A673 (cell line): ENCODE results near the gene STK32A. TPM values are rescaled to one million over a fixed set of nuclear protein-coding genes. Genes with fewer than 3 reads are reported as not detected.

Experiments
- BruUV-seq: library from RNA; stranded (reverse); fragments of 400-500 nt; replicated peaks from 2 replicates; lab custom pipeline; 2021; lab: Mats Ljungman, UMichigan
- CTCF ChIA-PET: fragments of 300-600 bp; sonication (Branson Sonifier 250); formaldehyde crosslinking; loops from one replicate; lab custom pipeline; 2022; ENCODE audit warnings: antibody characterized with exemption; lab: Charles Lee
- POLR2A ChIA-PET: fragments of 300-600 bp; sonication (Branson Sonifier 250); formaldehyde crosslinking; loops from one replicate; lab custom pipeline; 2022; ENCODE audit warnings: antibody characterized with exemption; ENCODE audit not compliant: low non-redundant PET; lab: Charles Lee
- DNase-seq: peaks from one replicate; pipeline ENCODE4 v3.0.0-alpha.2; 2015; ENCODE audit warnings: low spot score
- H3K27ac ChIP-seq: fragments of 200-600 bp; sonication (generic); 2 replicates; pipeline ENCODE4 v1.5.1; 2016; ENCODE audit warnings: mixed run types, low read depth, mild to moderate bottlenecking, mixed read lengths, antibody characterized with exemption, low read length; ENCODE audit not compliant: poor library complexity, severe bottlenecking
- H3K27me3 ChIP-seq: fragments of 200-600 bp; sonication (generic); replicated peaks from 2 replicates; pipeline ENCODE4 v1.6.1; 2017; ENCODE audit warnings: mixed run types, low read depth, mild to moderate bottlenecking, mixed read lengths, antibody characterized with exemption, low read length; ENCODE audit not compliant: insufficient read depth, poor library complexity
- H3K36me3 ChIP-seq: fragments of 200-600 bp; sonication (generic); 2 replicates; pipeline ENCODE4 v1.6.1; 2016; ENCODE audit warnings: mixed run types, mild to moderate bottlenecking, mixed read lengths, antibody characterized with exemption, low read length; ENCODE audit not compliant: insufficient read depth, poor library complexity, severe bottlenecking
- H3K4me1 ChIP-seq: fragments of 200-600 bp; sonication (generic); 2 replicates; pipeline ENCODE4 v1.6.1; 2017; ENCODE audit warnings: mixed run types, mild to moderate bottlenecking, mixed read lengths, antibody characterized with exemption, low read length; ENCODE audit not compliant: insufficient read depth, poor library complexity, severe bottlenecking
- H3K4me3 ChIP-seq: fragments of 200-600 bp; sonication (generic); 2 replicates; pipeline ENCODE4 v1.5.1; 2016; ENCODE audit warnings: low read depth, mixed run types, mild to moderate bottlenecking, mixed read lengths, low read length; ENCODE audit not compliant: poor library complexity, severe bottlenecking
- H3K9me3 ChIP-seq: fragments of 200-600 bp; sonication (generic); 2 replicates; pipeline ENCODE4 v1.6.1; 2016; ENCODE audit warnings: mixed run types, low read depth, mild to moderate bottlenecking, mixed read lengths, antibody characterized with exemption, low read length; ENCODE audit not compliant: poor library complexity, severe bottlenecking
- EZH2 ChIP-seq: fragments of 200-600 bp; sonication (generic); IDR thresholded peaks from 2 replicates; pipeline ENCODE4 v1.6.1; 2017; ENCODE audit warnings: borderline replicate concordance, low read depth, mild to moderate bottlenecking, mixed read lengths, antibody characterized with exemption, low read length; ENCODE audit not compliant: poor library complexity, severe bottlenecking
- intact Hi-C: fragments of 100-400 bp; cut with micrococcal nuclease; formaldehyde crosslinking; loops from one replicate; pipeline ENCODE4 v1.10.0; 2022; ENCODE audit not compliant: unreplicated experiment
- total RNA-seq: library from RNA; stranded (reverse); gene quantifications from 2 replicates; pipeline ENCODE4 v1.2.3, GENCODE V29; 2021
- TF ChIP-seq, protein P1 (sequence below): fragments of 300-800, 200-600 bp; sonication (generic); conservative IDR thresholded peaks from 2 replicates; pipeline ENCODE4 v1.5.1; 2017; ENCODE audit warnings: low read depth, mild to moderate bottlenecking, antibody characterized with exemption, low read length, moderate library complexity, mixed read lengths

STK32A gene
- total RNA-seq, 1 experiment from 2014 or later = not detected

DNA sequence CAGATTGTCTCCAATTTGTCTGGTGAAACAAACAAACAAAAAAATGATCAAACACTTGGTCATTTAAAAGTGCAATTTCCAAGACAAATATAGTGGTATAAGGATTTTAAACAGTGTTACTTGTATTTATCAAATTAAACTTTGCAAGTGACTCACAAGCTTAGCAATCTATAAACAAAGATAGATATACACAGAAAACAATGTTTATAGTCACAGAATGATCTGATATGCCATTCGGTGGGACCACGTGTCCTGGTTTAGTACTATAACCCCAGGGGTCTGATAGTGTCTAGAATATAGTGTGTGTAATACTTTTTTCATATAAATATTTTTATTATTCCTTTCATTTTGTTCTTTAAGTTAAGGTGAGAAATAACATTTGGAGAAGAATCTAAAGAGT, 183.8 kb downstream of the STK32A start:
- H3K9me3 ChIP-seq = no peaks in the 10 kb centered on the region
- H3K36me3 ChIP-seq = no peaks in the 10 kb centered on the region
- H3K27ac ChIP-seq = no peak overlapping the region
- no peaks in the 10 kb centered on the region for H3K27me3 ChIP-seq
- ChIA-PET POLR2A (no interaction called here), CTCF (no interaction called here)
- TF ChIP-seq EZH2 = no peak
- TF ChIP-seq, protein P1, sequence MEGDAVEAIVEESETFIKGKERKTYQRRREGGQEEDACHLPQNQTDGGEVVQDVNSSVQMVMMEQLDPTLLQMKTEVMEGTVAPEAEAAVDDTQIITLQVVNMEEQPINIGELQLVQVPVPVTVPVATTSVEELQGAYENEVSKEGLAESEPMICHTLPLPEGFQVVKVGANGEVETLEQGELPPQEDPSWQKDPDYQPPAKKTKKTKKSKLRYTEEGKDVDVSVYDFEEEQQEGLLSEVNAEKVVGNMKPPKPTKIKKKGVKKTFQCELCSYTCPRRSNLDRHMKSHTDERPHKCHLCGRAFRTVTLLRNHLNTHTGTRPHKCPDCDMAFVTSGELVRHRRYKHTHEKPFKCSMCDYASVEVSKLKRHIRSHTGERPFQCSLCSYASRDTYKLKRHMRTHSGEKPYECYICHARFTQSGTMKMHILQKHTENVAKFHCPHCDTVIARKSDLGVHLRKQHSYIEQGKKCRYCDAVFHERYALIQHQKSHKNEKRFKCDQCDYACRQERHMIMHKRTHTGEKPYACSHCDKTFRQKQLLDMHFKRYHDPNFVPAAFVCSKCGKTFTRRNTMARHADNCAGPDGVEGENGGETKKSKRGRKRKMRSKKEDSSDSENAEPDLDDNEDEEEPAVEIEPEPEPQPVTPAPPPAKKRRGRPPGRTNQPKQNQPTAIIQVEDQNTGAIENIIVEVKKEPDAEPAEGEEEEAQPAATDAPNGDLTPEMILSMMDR = no peak
- H3K4me3 ChIP-seq = no peak overlapping the region
- BruUV-seq = no TSS peak
- no peaks in the 10 kb centered on the region for H3K4me1 ChIP-seq
- no peak for DNase-seq
- intact Hi-C loops = no loop called here

DNA sequence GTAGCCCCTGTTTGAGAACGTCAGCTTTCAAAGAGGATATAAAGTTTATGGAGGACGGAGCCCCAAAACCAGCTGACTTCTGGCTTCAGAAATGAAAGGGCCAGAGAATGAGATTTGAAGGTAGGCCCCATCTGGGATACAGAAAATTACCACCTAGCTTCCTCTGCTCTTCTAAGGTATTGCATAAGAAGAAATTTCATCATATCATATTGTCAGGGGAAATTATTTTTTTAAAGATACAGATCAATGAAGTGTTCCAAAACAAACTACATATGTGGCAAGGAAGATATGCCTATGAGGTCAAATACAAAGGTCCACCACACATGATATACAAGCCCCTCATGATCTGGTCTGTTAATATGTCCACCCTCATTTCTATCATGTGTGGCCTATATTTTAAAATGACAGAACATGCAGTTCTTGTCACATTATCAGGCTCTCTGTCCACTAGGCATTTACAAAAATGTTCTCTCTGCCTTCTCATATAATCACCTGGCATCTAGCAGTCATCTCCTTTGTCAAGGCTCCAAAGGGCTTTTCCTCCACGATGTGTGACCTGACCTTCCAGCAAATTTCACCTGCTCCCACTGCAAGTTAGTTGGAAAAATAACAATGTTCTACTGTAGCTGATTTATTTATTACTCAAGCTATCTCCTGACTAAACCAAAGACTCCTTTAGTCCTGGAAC, 192.0 kb downstream of the STK32A start:
- POLR2A ChIA-PET = no interaction called here
- H3K36me3 ChIP-seq = no peaks in the 10 kb centered on the region

DNA sequence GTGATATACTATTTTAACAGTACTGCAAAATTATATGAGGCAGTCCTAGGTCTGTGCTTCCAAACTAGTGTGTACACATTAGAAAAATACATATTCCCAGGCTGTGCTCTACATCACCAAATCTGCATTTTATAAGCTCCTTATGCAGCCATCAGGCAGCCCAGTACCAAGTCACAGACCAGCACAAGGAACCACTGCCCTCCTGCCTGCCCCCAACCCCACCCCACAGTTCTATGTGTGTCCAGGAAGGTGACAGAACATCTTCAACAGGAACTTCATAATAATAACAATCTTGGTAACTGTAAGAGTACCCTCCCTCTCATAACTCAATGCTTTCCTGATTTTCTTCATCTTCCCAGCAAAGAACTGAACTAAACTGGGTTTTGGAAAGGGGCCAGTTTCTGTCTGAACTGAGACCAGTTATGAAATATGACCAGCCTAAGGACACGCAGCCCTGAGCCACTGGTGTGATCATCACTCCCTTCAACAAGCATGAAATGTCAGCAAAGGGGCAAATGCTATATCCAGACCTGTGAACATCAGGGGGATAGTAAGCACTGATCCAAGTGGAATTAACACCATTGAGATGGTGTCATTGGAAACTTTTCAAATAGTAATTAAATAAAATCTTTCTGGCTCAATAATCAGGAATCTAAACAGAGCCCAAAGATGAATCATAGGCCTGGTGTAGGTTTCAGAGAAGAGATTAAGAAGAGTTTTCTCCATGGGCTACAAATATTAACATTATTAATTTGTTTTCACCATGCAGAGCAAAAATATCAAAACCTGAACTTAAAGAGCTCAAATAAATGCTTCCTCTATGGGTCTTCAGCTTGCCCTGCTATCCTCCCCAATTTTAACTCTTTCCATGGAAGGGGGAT, 192.9 kb downstream of the STK32A start:
- intact Hi-C loops = no loop called here
- DNase-seq = no peak
- CTCF ChIA-PET = no interaction called here

More for the DNA sequence above, 192.0 kb downstream of the STK32A start:
- Histone ChIP-seq H3K9me3 (no peaks in the 10 kb centered on the region), H3K27me3 (no peaks in the 10 kb centered on the region), H3K4me1 (no peaks in the 10 kb centered on the region), H3K27ac (no peak overlapping the region), H3K4me3 (no peak overlapping the region)
- no peak for DNase-seq
- TF ChIP-seq, protein P1 = no peak
- TF ChIP-seq EZH2 = no peak
- CTCF ChIA-PET = no interaction called here
- no TSS peak for BruUV-seq
- intact Hi-C loops = no loop called here

More for the DNA sequence above, 192.9 kb downstream of the STK32A start:
- POLR2A ChIA-PET = no interaction called here
- Histone ChIP-seq H3K4me3 (no peak overlapping the region), H3K4me1 (no peaks in the 10 kb centered on the region), H3K36me3 (no peaks in the 10 kb centered on the region), H3K27me3 (no peaks in the 10 kb centered on the region), H3K27ac (no peak overlapping the region), H3K9me3 (no peaks in the 10 kb centered on the region)
- no TSS peak for BruUV-seq
- TF ChIP-seq, protein P1 = no peak
- no peak for TF ChIP-seq EZH2
